MM.1S (cell line): ENCODE measurements around the gene ALG6.

ENCODE experiments used
- DNase-seq: peaks from one replicate; pipeline ENCODE4 v3.0.0-alpha.2; 2015
- H2AFZ ChIP-seq: fragments of 300-600 bp; sonication (generic); 2 replicates; pipeline ENCODE4 v1.6.0; 2016; ENCODE audit warnings: antibody characterized with exemption, low read length
- H3F3A ChIP-seq: fragments of 300-600 bp; sonication (generic); 2 replicates; pipeline ENCODE4 v1.6.1; 2016; ENCODE audit warnings: mild to moderate bottlenecking, antibody characterized with exemption, low read length, moderate library complexity, mixed read lengths; ENCODE audit not compliant: insufficient read depth
- H3K27ac ChIP-seq: fragments of 300-600 bp; sonication (generic); 2 replicates; pipeline ENCODE4 v1.5.1; 2016; ENCODE audit warnings: mild to moderate bottlenecking, low read length
- H3K27me3 ChIP-seq: fragments of 300-600 bp; sonication (generic); replicated peaks from 2 replicates; pipeline ENCODE4 v1.6.0; 2016; ENCODE audit warnings: low read length; ENCODE audit not compliant: insufficient read depth
- H3K36me3 ChIP-seq: fragments of 300-600 bp; sonication (generic); replicated peaks from 2 replicates; pipeline ENCODE4 v1.6.1; 2016; ENCODE audit warnings: mild to moderate bottlenecking, low read length, mixed read lengths; ENCODE audit not compliant: insufficient read depth
- H3K4me1 ChIP-seq: fragments of 300-600 bp; sonication (generic); 2 replicates; pipeline ENCODE4 v1.6.1; 2016; ENCODE audit warnings: low read length, mixed read lengths
- H3K4me2 ChIP-seq: fragments of 300-600 bp; sonication (generic); 2 replicates; pipeline ENCODE4 v1.6.0; 2016; ENCODE audit warnings: low read depth, low read length
- H3K4me3 ChIP-seq: fragments of 300-600 bp; sonication (generic); 2 replicates; pipeline ENCODE4 v1.5.1; 2016; ENCODE audit warnings: low read length, mixed read lengths
- H3K79me2 ChIP-seq: fragments of 300-600 bp; sonication (generic); 2 replicates; pipeline ENCODE4 v1.6.1; 2016; ENCODE audit warnings: mixed run types, low read length, mixed read lengths
- H3K9ac ChIP-seq: fragments of 300-600 bp; sonication (generic); 2 replicates; pipeline ENCODE4 v1.6.1; 2016; ENCODE audit warnings: low read length, mixed read lengths
- H3K9me2 ChIP-seq: fragments of 300-600 bp; sonication (generic); replicated peaks from 2 replicates; pipeline ENCODE4 v1.6.1; 2016; ENCODE audit warnings: mild to moderate bottlenecking, low read length, mixed read lengths; ENCODE audit not compliant: insufficient read depth
- H3K9me3 ChIP-seq: fragments of 300-600 bp; sonication (generic); replicated peaks from 2 replicates; pipeline ENCODE4 v1.6.1; 2016; ENCODE audit warnings: mild to moderate bottlenecking, low read length, mixed read lengths; ENCODE audit not compliant: insufficient read depth
- H4K20me1 ChIP-seq: fragments of 300-600 bp; sonication (generic); 2 replicates; pipeline ENCODE4 v1.6.1; 2016; ENCODE audit warnings: mild to moderate bottlenecking, low read length, moderate library complexity, mixed read lengths; ENCODE audit not compliant: insufficient read depth
- EZH2 ChIP-seq: fragments of 300-600 bp; sonication (generic); optimal IDR thresholded peaks from 2 replicates; pipeline ENCODE3; 2017; ENCODE audit warnings: low read depth, mild to moderate bottlenecking, antibody characterized with exemption, low read length, mixed read lengths
- EZH2phosphoT487 ChIP-seq: fragments of 300-600 bp; sonication (generic); IDR thresholded peaks from 2 replicates; pipeline ENCODE4 v1.6.1; 2018; ENCODE audit warnings: antibody characterized with exemption, low read length
- TF ChIP-seq, protein P1 (sequence below): fragments of 300-600 bp; sonication (generic); IDR thresholded peaks from 2 replicates; pipeline ENCODE4 v1.5.1; 2016; ENCODE audit warnings: antibody characterized with exemption, low read length, mixed read lengths

The ALG6 gene

DNA sequence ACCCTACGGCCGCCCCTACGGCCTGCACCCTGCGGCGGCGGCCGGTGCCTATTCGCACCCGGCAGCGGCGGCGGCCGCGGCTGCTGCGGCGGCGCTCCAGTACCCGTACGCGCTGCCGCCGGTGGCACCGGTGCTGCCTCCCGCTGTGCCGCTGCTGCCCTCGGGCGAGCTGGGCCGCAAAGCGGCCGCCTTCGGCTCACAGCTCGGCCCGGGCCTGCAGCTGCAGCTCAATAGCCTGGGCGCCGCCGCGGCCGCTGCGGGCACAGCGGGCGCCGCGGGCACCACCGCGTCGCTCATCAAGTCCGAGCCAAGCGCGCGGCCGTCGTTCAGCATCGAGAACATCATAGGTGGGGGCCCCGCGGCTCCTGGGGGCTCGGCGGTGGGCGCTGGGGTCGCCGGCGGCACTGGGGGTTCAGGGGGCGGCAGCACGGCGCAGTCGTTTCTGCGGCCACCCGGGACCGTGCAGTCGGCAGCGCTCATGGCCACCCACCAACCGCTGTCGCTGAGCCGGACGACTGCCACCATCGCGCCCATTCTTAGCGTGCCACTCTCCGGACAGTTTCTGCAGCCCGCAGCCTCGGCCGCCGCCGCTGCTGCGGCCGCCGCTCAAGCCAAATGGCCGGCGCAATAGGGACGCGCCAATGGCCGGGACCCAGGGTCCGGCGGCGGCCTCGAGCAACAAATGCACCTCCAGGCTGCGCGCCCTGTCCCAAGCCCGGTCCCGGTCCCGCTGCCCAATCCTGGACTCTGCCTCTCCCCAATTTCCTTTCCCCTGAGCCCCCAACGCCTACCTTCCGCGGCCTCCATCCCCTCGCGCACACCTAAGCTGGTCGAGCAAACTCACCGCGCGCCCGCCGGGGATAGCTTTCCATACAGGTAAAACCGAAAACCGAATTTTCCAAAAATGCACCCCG, 43.3 kb upstream of the ALG6 start:
- Histone ChIP-seq H3K79me2 (no peaks in the 10 kb centered on the region), H3K27ac (no peak overlapping the region), H2AFZ (no peak overlapping the region), H3F3A (no peaks in the 10 kb centered on the region), H3K9me2 (no peaks in the 10 kb centered on the region), H4K20me1 (no peaks in the 10 kb centered on the region), H3K4me1 (no peaks in the 10 kb centered on the region), H3K4me2 (no peak overlapping the region), H3K9me3 (no peaks in the 10 kb centered on the region), H3K27me3 (no peaks in the 10 kb centered on the region), H3K4me3 (no peak overlapping the region), H3K9ac (no peak overlapping the region), H3K36me3 (no peaks in the 10 kb centered on the region)
- DNase-seq, result no peak
- no peak for TF ChIP-seq EZH2phosphoT487
- TF ChIP-seq, protein P1, sequence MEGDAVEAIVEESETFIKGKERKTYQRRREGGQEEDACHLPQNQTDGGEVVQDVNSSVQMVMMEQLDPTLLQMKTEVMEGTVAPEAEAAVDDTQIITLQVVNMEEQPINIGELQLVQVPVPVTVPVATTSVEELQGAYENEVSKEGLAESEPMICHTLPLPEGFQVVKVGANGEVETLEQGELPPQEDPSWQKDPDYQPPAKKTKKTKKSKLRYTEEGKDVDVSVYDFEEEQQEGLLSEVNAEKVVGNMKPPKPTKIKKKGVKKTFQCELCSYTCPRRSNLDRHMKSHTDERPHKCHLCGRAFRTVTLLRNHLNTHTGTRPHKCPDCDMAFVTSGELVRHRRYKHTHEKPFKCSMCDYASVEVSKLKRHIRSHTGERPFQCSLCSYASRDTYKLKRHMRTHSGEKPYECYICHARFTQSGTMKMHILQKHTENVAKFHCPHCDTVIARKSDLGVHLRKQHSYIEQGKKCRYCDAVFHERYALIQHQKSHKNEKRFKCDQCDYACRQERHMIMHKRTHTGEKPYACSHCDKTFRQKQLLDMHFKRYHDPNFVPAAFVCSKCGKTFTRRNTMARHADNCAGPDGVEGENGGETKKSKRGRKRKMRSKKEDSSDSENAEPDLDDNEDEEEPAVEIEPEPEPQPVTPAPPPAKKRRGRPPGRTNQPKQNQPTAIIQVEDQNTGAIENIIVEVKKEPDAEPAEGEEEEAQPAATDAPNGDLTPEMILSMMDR, result no peak
- no peak for TF ChIP-seq EZH2

DNA sequence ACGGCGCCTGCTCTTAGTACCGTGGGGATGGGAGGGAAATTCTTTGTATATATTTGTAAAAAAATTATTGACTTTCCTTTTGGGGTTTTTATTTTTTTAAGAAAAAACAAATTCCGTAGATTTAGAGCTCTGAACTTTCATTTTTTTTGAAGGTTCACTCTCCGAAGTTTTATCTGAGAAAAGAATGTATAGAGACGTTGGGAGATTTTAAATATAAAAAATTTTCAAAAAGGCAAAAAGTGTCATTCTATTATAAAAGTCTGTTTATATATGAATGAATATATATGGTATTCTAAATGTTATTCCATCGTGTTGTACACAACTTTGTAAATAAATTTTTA, 42.7 kb upstream of the ALG6 start:
- Histone ChIP-seq H3K4me1 (no peaks in the 10 kb centered on the region), H3K9me3 (no peaks in the 10 kb centered on the region), H3K9me2 (no peaks in the 10 kb centered on the region), H3K9ac (no peak overlapping the region), H3K4me2 (no peak overlapping the region), H3K79me2 (no peaks in the 10 kb centered on the region), H3K27me3 (no peaks in the 10 kb centered on the region), H3K36me3 (no peaks in the 10 kb centered on the region), H3F3A (no peaks in the 10 kb centered on the region), H2AFZ (no peak overlapping the region), H3K27ac (no peak overlapping the region), H4K20me1 (no peaks in the 10 kb centered on the region), H3K4me3 (no peak overlapping the region)
- TF ChIP-seq EZH2phosphoT487 (no peak), EZH2 (no peak)
- TF ChIP-seq, protein P1, result no peak
- DNase-seq, result no peak

DNA sequence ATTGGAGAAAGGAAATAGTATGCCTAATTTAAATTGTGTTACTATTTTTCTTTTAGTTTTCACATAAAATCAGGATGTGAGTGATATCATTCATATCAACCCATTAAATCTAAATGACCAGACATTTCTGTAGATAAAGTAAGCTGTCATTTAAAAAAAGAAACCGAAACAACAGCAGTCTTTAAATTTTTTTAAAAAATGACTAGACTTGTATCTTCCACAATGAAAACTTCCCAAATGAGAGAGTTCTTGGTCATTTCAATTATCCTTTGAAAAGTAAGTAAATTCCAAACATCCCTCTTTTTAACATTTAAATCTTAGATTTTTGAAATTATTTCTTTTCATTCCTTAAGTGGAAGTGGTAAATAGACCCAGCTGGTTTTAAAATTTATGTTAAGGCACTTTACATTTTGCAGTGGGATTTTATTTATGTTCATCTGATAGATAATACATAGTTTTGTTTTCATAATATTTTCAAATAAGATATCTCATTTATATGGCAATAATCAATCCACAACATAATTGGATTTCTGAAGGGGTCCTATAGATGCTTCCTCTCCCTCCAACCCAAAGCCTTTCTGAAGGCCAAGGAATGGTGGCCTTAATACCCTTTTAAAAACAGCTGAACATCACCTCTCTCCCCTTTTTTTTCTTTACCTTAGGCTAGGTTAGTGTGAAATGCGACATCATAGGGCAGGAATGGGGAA, 42.0 kb upstream of the ALG6 start:
- Histone ChIP-seq H2AFZ (no peak overlapping the region), H3K4me1 (no peaks in the 10 kb centered on the region), H3K9me3 (no peaks in the 10 kb centered on the region), H3K4me3 (no peak overlapping the region), H3K27ac (no peak overlapping the region), H3K9me2 (no peaks in the 10 kb centered on the region), H4K20me1 (no peaks in the 10 kb centered on the region), H3K27me3 (no peaks in the 10 kb centered on the region), H3K36me3 (no peaks in the 10 kb centered on the region), H3F3A (no peaks in the 10 kb centered on the region), H3K79me2 (no peaks in the 10 kb centered on the region), H3K9ac (no peak overlapping the region), H3K4me2 (no peak overlapping the region)
- DNase-seq, result no peak
- TF ChIP-seq EZH2 (no peak), EZH2phosphoT487 (no peak)
- TF ChIP-seq, protein P1, result no peak
